Skeletal muscle satellite cell (primary cell): ENCODE measurements around the gene PPDPF.
"Not testable (repeated sequence)": the region's sequence is repeated elsewhere in the genome, so short reads cannot be mapped to it uniquely, and the experiment has no call there.

ENCODE experiments used
- H3K27me3 ChIP-seq: 2 replicates; pipeline ENCODE4 v1.7.0; 2013; ENCODE audit warnings: low read length; ENCODE audit not compliant: control insufficient read depth, insufficient read depth
- H3K36me3 ChIP-seq: 2 replicates; pipeline ENCODE4 v1.7.0; 2013; ENCODE audit warnings: mild to moderate bottlenecking, control low read depth, low read length; ENCODE audit not compliant: insufficient read depth
- H3K4me1 ChIP-seq: 2 replicates; pipeline ENCODE4 v1.7.0; 2013; ENCODE audit warnings: low read length; ENCODE audit not compliant: control insufficient read depth, insufficient read depth
- H3K4me2 ChIP-seq: 2 replicates; pipeline ENCODE4 v1.7.0; 2013; ENCODE audit warnings: mild to moderate bottlenecking, low read length
- H3K4me3 ChIP-seq: 2 replicates; pipeline ENCODE4 v1.7.0; 2013; ENCODE audit warnings: low read length
- H3K9ac ChIP-seq: 2 replicates; pipeline ENCODE4 v1.7.0; 2013; ENCODE audit warnings: mild to moderate bottlenecking, low read depth, low read length, moderate library complexity
- H3K9me3 ChIP-seq: replicated peaks from 2 replicates; pipeline ENCODE4 v1.7.0; 2013; ENCODE audit warnings: mild to moderate bottlenecking, control low read depth, low read length

The PPDPF gene

DNA sequence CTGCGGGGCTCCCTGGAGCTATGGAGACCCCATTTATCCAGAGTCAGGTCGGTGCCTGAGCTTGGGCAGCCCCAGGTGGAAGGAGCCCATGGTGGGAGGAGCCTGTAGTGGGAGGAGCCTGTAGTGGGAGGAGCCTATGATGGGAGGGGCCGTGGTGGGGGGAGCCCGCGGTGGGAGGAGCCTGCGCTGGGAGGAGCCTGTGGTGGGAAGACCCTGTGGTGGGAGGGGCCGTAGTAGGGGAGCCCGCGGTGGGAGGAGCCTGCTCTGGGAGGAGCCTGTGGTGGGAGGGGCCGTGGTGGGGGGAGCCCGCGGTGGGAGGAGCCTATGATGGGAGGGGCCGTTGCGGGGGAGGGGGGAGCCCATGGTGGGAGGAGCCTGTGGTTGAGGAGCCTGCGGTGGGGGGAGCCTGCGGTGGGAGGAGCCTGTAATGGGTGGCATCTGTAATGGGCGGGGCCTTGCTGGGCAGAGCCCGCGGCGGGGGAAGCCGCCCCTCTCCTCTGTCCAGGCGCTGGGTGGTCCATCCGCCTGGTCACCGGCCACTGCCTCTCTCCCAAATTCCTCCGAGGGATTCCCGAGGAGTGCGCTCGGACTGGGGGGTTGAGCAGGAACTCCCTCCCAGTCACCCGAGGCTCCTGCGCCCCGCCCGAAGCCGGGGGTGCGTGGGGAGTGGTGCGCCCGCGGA lies 32.8 kb downstream of the PPDPF start:
- Histone ChIP-seq H3K27me3 (peaks cover 20% of the 10 kb centered on the region), H3K36me3 (no peaks in the 10 kb centered on the region), H3K4me3 (peak overlapping the region; percentile 69), H3K4me2 (peak overlapping the region; percentile 90), H3K9me3 (no peaks in the 10 kb centered on the region), H3K9ac (peak overlapping the region; percentile 54), H3K4me1 (peaks cover 3% of the 10 kb centered on the region)

DNA sequence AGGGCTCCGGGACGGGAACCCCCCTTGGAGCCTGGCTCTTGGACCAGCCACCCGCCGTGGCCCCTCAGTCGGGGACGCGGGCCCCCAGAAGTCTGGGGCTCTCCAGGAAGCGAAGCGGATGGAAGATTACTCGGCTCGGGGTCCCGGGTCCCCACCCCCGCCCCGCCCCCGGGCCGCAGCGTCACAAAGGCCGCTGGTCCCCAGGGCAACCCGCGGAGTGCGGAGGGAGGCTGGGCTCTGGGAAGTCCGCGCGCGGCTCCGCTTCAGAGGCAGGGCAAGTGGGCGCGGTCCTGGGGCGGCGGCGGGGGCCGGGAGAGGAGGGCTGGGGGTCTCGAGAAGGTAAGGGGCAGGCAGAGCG lies 33.3 kb downstream of the PPDPF start, which contains the start of gene FNDC11:
Gene FNDC11 (plus strand): TSS at position 227 of the 358 bp plus-strand sequence. CDS start 1,505 bp downstream, outside the sequence.
- H3K4me2 ChIP-seq, result peak within 1 kb of the TSS; percentile 90
- no peaks in the 10 kb centered on the region for H3K36me3 ChIP-seq
- no peaks in the 10 kb centered on the region for H3K9me3 ChIP-seq
- peak within 1 kb of the TSS; percentile 54 for H3K9ac ChIP-seq
- peak within 1 kb of the TSS; percentile 69 for H3K4me3 ChIP-seq
- H3K27me3 ChIP-seq, result peaks cover 16% of the 10 kb centered on the region
- peaks cover 3% of the 10 kb centered on the region for H3K4me1 ChIP-seq

DNA sequence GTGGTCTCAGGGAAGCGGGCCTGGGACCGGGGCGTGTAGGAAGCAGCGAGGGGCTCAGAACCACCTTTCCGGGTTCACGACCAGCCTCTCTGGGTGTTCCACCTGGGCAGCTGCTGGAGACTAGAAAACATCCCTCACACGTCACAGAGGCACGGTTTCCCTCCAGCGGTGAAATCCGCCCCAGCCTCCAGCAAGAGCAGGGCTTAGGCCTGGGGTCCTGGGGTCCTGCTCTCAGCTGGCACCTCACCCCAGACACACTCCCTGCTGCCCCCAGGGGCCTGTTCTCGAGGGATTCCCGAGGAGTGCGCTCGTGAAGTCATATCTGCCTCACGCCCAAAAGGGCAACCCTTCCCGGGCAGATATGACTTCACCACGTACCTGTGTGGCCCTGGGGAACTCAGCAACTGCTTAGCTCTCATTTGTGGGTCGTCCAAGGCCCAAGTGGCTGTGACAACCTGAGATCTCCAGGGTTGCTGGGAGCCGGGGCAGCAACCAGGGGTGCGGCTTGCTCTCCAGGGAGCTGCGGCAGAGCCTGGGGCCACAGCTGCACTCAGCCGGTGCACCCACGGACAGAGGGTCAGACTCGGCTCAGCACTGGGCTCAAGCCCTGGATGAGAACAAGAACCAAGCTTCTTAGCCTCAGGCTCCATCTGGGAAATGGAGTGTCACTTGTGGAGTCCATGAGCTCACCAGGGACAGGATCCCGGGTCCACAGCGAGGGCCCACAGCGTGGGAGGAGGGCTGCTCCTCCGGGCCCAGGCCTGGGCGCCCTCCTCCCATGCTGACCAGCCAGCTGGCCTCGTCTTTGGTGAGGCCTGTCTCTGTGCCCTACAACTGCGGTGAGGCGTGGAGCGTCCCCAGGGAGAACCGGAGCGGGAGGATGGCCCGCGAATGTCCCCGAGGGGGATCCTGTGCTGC lies 34.1 kb downstream of the PPDPF start:
- Histone ChIP-seq H3K4me1 (peaks cover 3% of the 10 kb centered on the region), H3K36me3 (no peaks in the 10 kb centered on the region), H3K4me3 (no peak overlapping the region), H3K4me2 (peak overlapping the region; percentile 90), H3K9me3 (no peaks in the 10 kb centered on the region), H3K27me3 (peaks cover 13% of the 10 kb centered on the region), H3K9ac (no peak overlapping the region)

DNA sequence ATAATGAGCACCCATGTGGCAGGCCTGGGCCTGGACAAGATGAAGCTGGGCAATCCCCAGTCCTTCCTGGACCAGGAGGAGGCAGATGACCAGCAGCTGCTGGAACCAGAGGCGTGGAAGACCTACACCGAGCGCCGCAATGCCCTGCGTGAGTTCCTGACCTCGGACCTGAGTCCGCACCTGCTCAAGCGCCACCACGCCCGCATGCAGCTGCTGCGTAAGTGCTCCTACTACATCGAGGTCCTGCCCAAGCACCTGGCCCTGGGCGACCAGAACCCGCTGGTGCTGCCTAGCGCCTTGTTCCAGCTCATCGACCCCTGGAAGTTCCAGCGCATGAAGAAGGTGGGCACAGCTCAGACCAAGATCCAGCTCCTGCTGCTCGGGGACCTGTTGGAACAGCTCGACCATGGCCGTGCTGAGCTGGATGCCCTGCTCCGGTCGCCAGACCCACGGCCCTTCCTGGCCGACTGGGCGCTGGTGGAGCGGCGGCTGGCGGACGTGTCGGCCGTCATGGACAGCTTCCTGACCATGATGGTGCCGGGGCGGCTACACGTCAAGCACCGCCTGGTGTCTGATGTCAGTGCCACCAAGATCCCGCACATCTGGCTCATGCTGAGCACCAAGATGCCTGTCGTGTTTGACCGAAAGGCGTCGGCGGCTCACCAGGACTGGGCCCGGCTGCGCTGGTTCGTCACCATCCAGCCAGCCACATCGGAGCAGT lies 35.3 kb downstream of the PPDPF start:
- H3K9me3 ChIP-seq, result no peaks in the 10 kb centered on the region
- no peak overlapping the region for H3K4me2 ChIP-seq
- H3K36me3 ChIP-seq, result peaks cover 5% of the 10 kb centered on the region
- peaks cover 7% of the 10 kb centered on the region for H3K27me3 ChIP-seq
- H3K9ac ChIP-seq, result no peak overlapping the region
- H3K4me1 ChIP-seq, result peaks cover 3% of the 10 kb centered on the region
- H3K4me3 ChIP-seq, result no peak overlapping the region

DNA sequence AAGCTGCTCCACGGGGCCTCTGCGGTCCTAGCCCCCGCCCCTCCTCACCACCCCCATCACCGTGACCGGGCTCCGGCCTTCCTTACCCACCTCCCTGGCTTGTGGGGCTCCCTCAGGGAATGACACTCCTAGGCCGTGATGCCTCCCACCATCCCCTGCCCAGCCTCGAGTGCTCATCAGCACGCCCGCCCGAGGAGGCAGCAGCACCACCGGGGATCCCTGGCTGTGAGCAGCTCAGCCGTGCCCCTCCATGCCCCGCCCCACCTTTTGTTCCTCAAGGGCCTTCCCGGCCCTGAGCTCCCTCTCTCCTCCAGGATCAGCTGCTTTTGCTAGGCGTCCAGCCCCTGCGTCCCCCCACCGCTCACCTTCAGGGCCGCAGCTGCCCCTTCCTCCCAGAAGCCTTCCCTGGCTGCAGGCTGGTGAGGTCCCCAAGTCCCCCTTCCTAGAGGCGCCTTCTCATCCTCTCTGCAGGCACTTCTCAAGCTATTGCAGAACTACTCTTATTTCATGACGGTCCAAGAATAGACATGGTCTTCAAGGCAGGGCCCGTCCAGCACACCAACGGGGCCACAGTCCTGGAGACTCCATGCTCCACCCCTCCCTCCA lies 36.4 kb downstream of the PPDPF start:
- Histone ChIP-seq H3K4me3 (no peak overlapping the region), H3K27me3 (peaks cover 3% of the 10 kb centered on the region), H3K9ac (no peak overlapping the region), H3K4me1 (peaks cover 3% of the 10 kb centered on the region), H3K36me3 (peaks cover 5% of the 10 kb centered on the region), H3K4me2 (no peak overlapping the region), H3K9me3 (no peaks in the 10 kb centered on the region)

DNA sequence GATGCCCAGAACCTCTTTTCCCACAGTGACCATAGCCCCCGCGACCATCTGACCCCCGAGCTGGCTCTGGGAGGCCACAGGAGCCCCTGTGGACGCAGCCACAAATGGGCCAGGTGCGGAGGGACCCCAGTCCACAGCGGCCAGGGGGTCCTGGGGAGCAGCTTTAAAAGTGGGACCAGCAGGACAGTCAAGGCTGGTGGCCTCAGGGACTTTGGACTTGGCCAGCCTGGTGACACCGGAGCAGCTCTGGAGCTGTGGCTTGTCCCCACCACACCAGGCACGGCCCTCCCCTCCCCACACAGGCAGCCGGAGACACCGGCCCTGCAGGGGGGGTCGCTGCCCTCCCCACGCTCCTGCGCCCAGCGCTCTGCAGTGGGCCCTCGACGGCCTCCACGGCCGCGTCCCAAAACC lies 36.9 kb downstream of the PPDPF start:
- Histone ChIP-seq H3K9me3 (no peaks in the 10 kb centered on the region), H3K4me2 (no peak overlapping the region), H3K9ac (no peak overlapping the region), H3K36me3 (peaks cover 5% of the 10 kb centered on the region), H3K27me3 (peaks cover 3% of the 10 kb centered on the region), H3K4me1 (peaks cover 3% of the 10 kb centered on the region), H3K4me3 (no peak overlapping the region)

- Histone ChIP-seq H3K4me3 (no peak overlapping the region), H3K4me2 (no peak overlapping the region), H3K4me1 (no peaks in the 10 kb centered on the region), H3K9ac (no peak overlapping the region), H3K36me3 (peaks cover 5% of the 10 kb centered on the region), H3K9me3 (no peaks in the 10 kb centered on the region), H3K27me3 (no peaks in the 10 kb centered on the region)
These were observed 38.4 kb downstream of the PPDPF start for GRCh38 chr20:63558804-63559484.

DNA sequence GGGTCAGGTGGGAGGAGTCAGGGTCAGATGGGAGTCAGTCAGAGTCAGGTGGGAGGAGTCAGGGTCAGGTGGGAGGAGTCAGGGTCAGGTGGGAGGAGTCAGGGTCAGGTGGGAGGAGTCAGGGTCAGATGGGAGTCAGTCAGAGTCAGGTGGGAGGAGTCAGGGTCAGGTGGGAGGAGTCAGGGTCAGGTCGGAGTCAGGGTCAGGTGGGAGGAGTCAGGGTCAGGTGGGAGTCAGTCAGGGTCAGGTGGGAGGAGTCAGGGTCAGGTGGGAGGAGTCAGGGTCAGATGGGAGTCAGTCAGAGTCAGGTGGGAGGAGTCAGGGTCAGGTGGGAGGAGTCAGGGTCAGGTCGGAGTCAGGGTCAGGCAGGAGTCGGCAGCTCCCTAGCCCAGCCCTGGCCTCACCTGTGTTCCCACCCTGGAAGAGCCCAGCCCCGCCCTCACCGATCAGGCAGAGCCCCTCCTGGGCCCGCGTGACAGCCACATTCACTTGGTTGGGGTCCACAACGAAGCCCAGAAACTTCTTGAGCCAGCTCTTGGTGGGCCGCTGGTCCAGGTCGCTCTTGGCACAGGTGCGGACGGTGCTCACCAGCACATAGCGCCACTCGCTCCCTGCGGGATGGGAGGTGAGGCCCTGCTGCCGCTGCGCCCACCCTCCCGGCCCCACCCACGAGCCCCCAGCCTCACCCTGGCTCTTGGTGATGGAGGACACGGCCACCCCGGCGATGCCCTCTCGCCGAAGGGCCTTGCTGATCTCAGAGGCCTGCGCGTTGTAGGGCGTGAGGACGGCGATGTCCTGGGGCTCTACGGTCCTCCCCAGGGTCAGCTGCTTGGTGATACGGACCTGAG lies 39.1 kb downstream of the PPDPF start:
- not testable (repeated sequence) for H3K27me3 ChIP-seq, H3K4me1 ChIP-seq, H3K36me3 ChIP-seq, H3K4me2 ChIP-seq, H3K4me3 ChIP-seq, H3K9me3 ChIP-seq, H3K9ac ChIP-seq

GRCh38 chr20:63560333-63560805 lies 39.8 kb downstream of the PPDPF start:
- H3K4me1 ChIP-seq, result no peaks in the 10 kb centered on the region
- H3K36me3 ChIP-seq, result peaks cover 5% of the 10 kb centered on the region
- H3K27me3 ChIP-seq, result no peaks in the 10 kb centered on the region
- H3K9me3 ChIP-seq, result no peaks in the 10 kb centered on the region
- no peak overlapping the region for H3K4me3 ChIP-seq
- no peak overlapping the region for H3K9ac ChIP-seq
- H3K4me2 ChIP-seq, result no peak overlapping the region
